ENCODE results near the gene USP13. TPM values are rescaled to one million over a fixed set of nuclear protein-coding genes. Genes with fewer than 3 reads are reported as not detected.

Gene USP13
- total and polyA plus RNA-seq, 2 of the 13 experiments (the other 11 are each of a cell fraction or from before 2014, with no cell fraction given), result 15.9 to 36.7 TPM

GRCh38 chr3:179822296-179822695, 169.5 kb downstream of the USP13 start:
- DNase-seq (ENCODE audit: low spot score) (no peak), FAIRE-seq (no peak), ATAC-seq (no peak)
- POLR2A ChIA-PET, result no interaction called here
- H3K36me3 ChIP-seq (replicated peaks in 1 of 2; ENCODE audit: control insufficient read depth in 1 of 2, insufficient read depth in 2 of 2, low read length in 2 of 2), result no peaks in the 10 kb centered on the region
- H2AFZ ChIP-seq (ENCODE audit: low read length), result no peak overlapping the region
- H4K20me1 ChIP-seq (ENCODE audit: insufficient read depth, low read length), result no peaks in the 10 kb centered on the region
- no peak for TF ChIP-seq ATF1 (CRISPR knock-in tag; IDR thresholded peaks at IDR 0.05)
- TF ChIP-seq ZFP36L2 (CRISPR knock-in tag; IDR thresholded peaks at IDR 0.05), result no peak
- TF ChIP-seq FOXK2 (IDR thresholded peaks at IDR 0.05), result no peak
- no peak for TF ChIP-seq ATRX (CRISPR knock-in tag; IDR thresholded peaks at IDR 0.05; ENCODE audit: borderline replicate concordance)
- TF ChIP-seq BATF2 (CRISPR knock-in tag; IDR thresholded peaks at IDR 0.05), result no peak
- TF ChIP-seq TFE3 (CRISPR knock-in tag; IDR thresholded peaks at IDR 0.05), result no peak
- TF ChIP-seq CBX5 (CRISPR knock-in tag; IDR thresholded peaks at IDR 0.05; ENCODE audit: borderline replicate concordance), result no peak
- no peak for TF ChIP-seq FOXA1 (IDR thresholded peaks at IDR 0.05)
- TF ChIP-seq FOXA1 (CRISPR knock-in tag; IDR thresholded peaks at IDR 0.05), result no peak
- TF ChIP-seq, protein P1, sequence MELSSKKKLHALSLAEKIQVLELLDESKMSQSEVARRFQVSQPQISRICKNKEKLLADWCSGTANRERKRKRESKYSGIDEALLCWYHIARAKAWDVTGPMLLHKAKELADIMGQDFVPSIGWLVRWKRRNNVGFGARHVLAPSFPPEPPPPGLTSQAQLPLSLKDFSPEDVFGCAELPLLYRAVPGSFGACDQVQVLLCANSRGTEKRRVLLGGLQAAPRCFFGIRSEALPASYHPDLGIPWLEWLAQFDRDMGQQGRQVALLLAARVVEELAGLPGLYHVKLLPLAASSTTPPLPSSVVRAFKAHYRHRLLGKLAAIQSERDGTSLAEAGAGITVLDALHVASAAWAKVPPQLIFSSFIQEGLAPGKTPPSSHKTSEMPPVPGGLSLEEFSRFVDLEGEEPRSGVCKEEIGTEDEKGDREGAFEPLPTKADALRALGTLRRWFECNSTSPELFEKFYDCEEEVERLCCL (CRISPR knock-in tag; IDR thresholded peaks at IDR 0.05; ENCODE audit: borderline replicate concordance), result no peak
- no peak for TF ChIP-seq ZNF362 (CRISPR knock-in tag; IDR thresholded peaks at IDR 0.05; ENCODE audit: borderline replicate concordance)
- no peak for TF ChIP-seq GTF2F1 (IDR thresholded peaks at IDR 0.05; ENCODE audit: low read length)
- TF ChIP-seq, protein P2, sequence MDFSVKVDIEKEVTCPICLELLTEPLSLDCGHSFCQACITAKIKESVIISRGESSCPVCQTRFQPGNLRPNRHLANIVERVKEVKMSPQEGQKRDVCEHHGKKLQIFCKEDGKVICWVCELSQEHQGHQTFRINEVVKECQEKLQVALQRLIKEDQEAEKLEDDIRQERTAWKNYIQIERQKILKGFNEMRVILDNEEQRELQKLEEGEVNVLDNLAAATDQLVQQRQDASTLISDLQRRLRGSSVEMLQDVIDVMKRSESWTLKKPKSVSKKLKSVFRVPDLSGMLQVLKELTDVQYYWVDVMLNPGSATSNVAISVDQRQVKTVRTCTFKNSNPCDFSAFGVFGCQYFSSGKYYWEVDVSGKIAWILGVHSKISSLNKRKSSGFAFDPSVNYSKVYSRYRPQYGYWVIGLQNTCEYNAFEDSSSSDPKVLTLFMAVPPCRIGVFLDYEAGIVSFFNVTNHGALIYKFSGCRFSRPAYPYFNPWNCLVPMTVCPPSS (IDR thresholded peaks at IDR 0.05), result no peak
- no peak for TF ChIP-seq ZNF280D (CRISPR knock-in tag; IDR thresholded peaks at IDR 0.05)
- 2% methylated on average over 3 of the region's 3 CpGs for WGBS (ENCODE audit: low lambda C conversion rate)
- in situ Hi-C loops (cut with HindIII; ENCODE audit: extremely low pct_ligation_motif_present, low pct_unique_long_range_greater_than_20kb), result loop anchor here (25.0 kb wide), 1 partner anchor 765 kb away; no protein-coding TSS in a partner anchor
- H3K27me3 ChIP-seq (ENCODE audit: control insufficient read depth in 1 of 2, insufficient read depth in 2 of 2, low read length in 2 of 2), result peaks cover 0 to 10% of the 10 kb centered on the region in 2 experiments; a peak in 1 of 5 replicates
- BruUV-seq (replicated peaks), result no TSS peak
- H3K9ac ChIP-seq (ENCODE audit: insufficient read depth, low read depth, low read length), result no peak overlapping the region
- H3K4me2 ChIP-seq (ENCODE audit: low read depth, low read length), result no peak overlapping the region
- no peak overlapping the region for H3K4me3 ChIP-seq (replicated peaks in 1 of 3; ENCODE audit: insufficient read depth in 1 of 3, low read depth in 2 of 3, low read length in 3 of 3)
- H3K79me2 ChIP-seq (ENCODE audit: insufficient read depth, low read length), result no peaks in the 10 kb centered on the region
- CTCF ChIA-PET (ENCODE audit: low intra/inter-chr PET ratio, low total read pairs), result no interaction called here
- no peaks in the 10 kb centered on the region for H3K4me1 ChIP-seq (ENCODE audit: insufficient read depth, low read length)
- intact Hi-C loops (cut with micrococcal nuclease; ENCODE audit: unreplicated experiment), result no loop called here
- no peak overlapping the region for H3K27ac ChIP-seq (ENCODE audit: extremely low read length, insufficient read depth, low read length)
- H3K9me3 ChIP-seq (ENCODE audit: low read length), result no peaks in the 10 kb centered on the region

All from HepG2 (cell line).